ENCODE data around the gene CACNG1. TPM values are rescaled to one million over a fixed set of nuclear protein-coding genes. Genes with fewer than 3 reads are reported as not detected.

The CACNG1 gene
- total RNA-seq, 1 experiment from 2014 or later, result not detected

DNA sequence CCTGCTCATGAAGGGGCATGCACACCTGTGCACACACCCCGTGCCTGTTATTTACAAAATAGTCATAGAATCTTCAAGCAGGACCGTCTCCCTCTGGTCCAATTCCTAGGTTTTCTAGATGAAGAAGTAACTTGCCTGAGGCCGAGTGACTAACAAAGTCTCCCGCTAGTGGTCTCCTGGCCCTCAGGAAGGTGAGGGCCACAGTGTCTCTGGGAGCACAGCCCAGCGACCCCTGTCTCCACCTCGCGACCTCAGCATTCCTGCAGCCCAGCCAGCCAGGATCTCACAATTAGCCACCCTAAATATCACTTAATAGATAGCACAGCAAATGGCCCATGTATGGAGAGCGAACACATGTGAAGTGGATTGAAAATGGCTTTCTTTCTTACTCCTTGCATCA, 30.5 kb upstream of the CACNG1 start:
- ChIA-PET CTCF (no interaction called here), POLR2A (ENCODE audit: low non-redundant PET) (no interaction called here)
- no peak overlapping the region for H3K4me3 ChIP-seq (ENCODE audit: low read depth, low read length, poor library complexity, severe bottlenecking)
- BruUV-seq (replicated peaks), result no TSS peak
- DNase-seq (ENCODE audit: low spot score), result no peak
- TF ChIP-seq, protein P1, sequence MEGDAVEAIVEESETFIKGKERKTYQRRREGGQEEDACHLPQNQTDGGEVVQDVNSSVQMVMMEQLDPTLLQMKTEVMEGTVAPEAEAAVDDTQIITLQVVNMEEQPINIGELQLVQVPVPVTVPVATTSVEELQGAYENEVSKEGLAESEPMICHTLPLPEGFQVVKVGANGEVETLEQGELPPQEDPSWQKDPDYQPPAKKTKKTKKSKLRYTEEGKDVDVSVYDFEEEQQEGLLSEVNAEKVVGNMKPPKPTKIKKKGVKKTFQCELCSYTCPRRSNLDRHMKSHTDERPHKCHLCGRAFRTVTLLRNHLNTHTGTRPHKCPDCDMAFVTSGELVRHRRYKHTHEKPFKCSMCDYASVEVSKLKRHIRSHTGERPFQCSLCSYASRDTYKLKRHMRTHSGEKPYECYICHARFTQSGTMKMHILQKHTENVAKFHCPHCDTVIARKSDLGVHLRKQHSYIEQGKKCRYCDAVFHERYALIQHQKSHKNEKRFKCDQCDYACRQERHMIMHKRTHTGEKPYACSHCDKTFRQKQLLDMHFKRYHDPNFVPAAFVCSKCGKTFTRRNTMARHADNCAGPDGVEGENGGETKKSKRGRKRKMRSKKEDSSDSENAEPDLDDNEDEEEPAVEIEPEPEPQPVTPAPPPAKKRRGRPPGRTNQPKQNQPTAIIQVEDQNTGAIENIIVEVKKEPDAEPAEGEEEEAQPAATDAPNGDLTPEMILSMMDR (conservative IDR thresholded peaks at IDR 0.05; ENCODE audit: low read depth, low read length), result no peak
- no peak for TF ChIP-seq EZH2 (IDR thresholded peaks at IDR 0.05; ENCODE audit: borderline replicate concordance, low read depth, low read length, poor library complexity, severe bottlenecking)
- H3K4me1 ChIP-seq (ENCODE audit: insufficient read depth, low read length, poor library complexity, severe bottlenecking), result no peaks in the 10 kb centered on the region
- no peak overlapping the region for H3K27ac ChIP-seq (ENCODE audit: low read depth, low read length, poor library complexity, severe bottlenecking)
- H3K9me3 ChIP-seq (ENCODE audit: low read depth, low read length, poor library complexity, severe bottlenecking), result no peaks in the 10 kb centered on the region
- H3K36me3 ChIP-seq (ENCODE audit: insufficient read depth, low read length, poor library complexity, severe bottlenecking), result no peaks in the 10 kb centered on the region
- intact Hi-C loops (cut with micrococcal nuclease; ENCODE audit: unreplicated experiment), result no loop called here
- no peaks in the 10 kb centered on the region for H3K27me3 ChIP-seq (replicated peaks; ENCODE audit: insufficient read depth, low read depth, low read length, poor library complexity)

- no peak overlapping the region for H3K27ac ChIP-seq (ENCODE audit: low read depth, low read length, poor library complexity, severe bottlenecking)
- CTCF ChIA-PET, result no interaction called here
- no peaks in the 10 kb centered on the region for H3K9me3 ChIP-seq (ENCODE audit: low read depth, low read length, poor library complexity, severe bottlenecking)
- no peak overlapping the region for H3K4me3 ChIP-seq (ENCODE audit: low read depth, low read length, poor library complexity, severe bottlenecking)
- no peaks in the 10 kb centered on the region for H3K4me1 ChIP-seq (ENCODE audit: insufficient read depth, low read length, poor library complexity, severe bottlenecking)
- TF ChIP-seq, protein P1 (conservative IDR thresholded peaks at IDR 0.05; ENCODE audit: low read depth, low read length), result no peak
- TF ChIP-seq EZH2 (IDR thresholded peaks at IDR 0.05; ENCODE audit: borderline replicate concordance, low read depth, low read length, poor library complexity, severe bottlenecking), result no peak
- intact Hi-C loops (cut with micrococcal nuclease; ENCODE audit: unreplicated experiment), result no loop called here
- no peaks in the 10 kb centered on the region for H3K27me3 ChIP-seq (replicated peaks; ENCODE audit: insufficient read depth, low read depth, low read length, poor library complexity)
- POLR2A ChIA-PET (ENCODE audit: low non-redundant PET), result no interaction called here
- H3K36me3 ChIP-seq (ENCODE audit: insufficient read depth, low read length, poor library complexity, severe bottlenecking), result no peaks in the 10 kb centered on the region
- BruUV-seq (replicated peaks), result no TSS peak
- no peak for DNase-seq (ENCODE audit: low spot score)
These were observed 29.4 kb upstream of the CACNG1 start for GRCh38 chr17:67015001-67015400.

DNA sequence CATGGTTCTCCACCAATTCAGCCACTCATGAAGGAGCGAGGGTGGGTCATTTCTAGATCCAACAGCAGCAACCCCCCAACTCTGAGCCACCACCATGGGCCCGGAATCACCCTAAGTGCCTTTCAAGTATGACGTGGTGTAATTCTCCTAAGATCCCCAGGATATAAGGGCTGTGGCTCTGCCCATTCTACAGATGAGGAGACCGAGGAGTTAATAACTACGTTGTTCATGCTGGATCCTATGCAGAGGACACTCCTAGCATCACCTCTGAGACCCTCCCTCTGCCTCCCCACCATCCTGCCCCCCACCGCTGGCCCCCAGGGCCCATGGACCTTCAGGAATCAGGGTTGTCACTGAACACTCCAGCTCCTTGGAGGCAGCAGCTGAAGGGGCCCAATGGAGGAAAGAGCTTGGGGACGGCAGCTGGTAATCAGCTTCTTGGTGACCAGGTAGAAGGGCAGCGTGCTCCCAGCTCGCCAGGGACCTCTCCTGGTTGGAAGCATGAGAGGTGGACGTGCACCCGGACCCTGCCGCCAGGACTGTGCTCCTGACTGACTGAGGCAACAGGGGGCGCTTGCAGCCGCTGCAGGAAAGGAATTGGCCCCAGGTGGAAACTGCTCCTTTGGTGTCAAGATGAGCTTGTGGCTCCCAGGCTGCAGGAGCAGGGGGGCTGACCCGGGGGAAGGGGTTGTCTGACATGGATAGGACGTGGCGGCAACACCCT, 28.2 kb upstream of the CACNG1 start:
- TF ChIP-seq EZH2 (IDR thresholded peaks at IDR 0.05; ENCODE audit: borderline replicate concordance, low read depth, low read length, poor library complexity, severe bottlenecking), result no peak
- TF ChIP-seq, protein P1 (conservative IDR thresholded peaks at IDR 0.05; ENCODE audit: low read depth, low read length), result no peak
- DNase-seq (ENCODE audit: low spot score), result no peak
- CTCF ChIA-PET, result no interaction called here
- Histone ChIP-seq H3K4me3 (ENCODE audit: low read depth, low read length, poor library complexity, severe bottlenecking) (no peak overlapping the region), H3K27ac (ENCODE audit: low read depth, low read length, poor library complexity, severe bottlenecking) (no peak overlapping the region), H3K27me3 (replicated peaks; ENCODE audit: insufficient read depth, low read depth, low read length, poor library complexity) (no peaks in the 10 kb centered on the region), H3K4me1 (ENCODE audit: insufficient read depth, low read length, poor library complexity, severe bottlenecking) (no peaks in the 10 kb centered on the region), H3K9me3 (ENCODE audit: low read depth, low read length, poor library complexity, severe bottlenecking) (no peaks in the 10 kb centered on the region), H3K36me3 (ENCODE audit: insufficient read depth, low read length, poor library complexity, severe bottlenecking) (no peaks in the 10 kb centered on the region)
- no TSS peak for BruUV-seq (replicated peaks)
- POLR2A ChIA-PET (ENCODE audit: low non-redundant PET), result no interaction called here
- intact Hi-C loops (cut with micrococcal nuclease; ENCODE audit: unreplicated experiment), result no loop called here
